ENCODE measurements around the gene GPHA2.

Gene GPHA2

DNA sequence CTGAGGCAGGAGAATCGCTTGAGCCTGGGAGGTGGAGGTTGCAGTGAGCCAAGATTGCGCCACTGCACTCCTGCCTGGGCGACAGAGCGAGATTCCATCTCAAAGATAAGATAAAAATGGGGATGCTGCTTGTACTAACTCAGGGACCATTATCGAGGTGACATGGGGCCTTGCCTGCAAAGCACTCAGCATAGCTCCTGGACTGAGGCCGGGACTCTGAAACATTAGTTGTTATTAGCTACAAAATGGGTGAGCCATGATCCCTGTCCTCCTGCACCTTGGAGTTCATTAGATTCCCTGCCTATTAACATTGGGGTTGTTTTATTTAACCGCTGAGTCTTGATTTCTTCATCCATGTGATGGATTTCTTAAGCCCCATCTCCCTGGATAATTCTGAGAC is 6.1 kb downstream of the GPHA2 start:
- DNase-seq, result no peak

DNA sequence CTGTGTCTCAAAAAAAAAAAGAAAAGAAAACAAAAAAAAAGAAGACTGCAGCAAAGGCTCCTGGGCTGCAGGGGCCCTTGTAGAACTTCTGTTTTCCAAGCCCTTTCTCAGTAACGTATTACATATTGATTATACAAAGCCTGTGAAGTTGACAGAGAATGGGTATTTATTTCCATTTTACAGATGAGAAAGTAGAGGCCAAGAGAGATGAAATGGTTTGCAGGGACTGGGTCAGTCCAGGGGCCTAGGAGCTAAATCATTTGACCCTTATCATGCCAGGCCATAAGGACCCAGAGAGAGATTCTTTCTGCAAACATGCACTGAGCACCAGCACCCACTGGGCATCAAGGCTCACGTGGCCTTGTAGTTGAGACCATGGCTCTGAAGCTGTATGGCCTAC is 6.7 kb downstream of the GPHA2 start:
- no peak for DNase-seq

DNA sequence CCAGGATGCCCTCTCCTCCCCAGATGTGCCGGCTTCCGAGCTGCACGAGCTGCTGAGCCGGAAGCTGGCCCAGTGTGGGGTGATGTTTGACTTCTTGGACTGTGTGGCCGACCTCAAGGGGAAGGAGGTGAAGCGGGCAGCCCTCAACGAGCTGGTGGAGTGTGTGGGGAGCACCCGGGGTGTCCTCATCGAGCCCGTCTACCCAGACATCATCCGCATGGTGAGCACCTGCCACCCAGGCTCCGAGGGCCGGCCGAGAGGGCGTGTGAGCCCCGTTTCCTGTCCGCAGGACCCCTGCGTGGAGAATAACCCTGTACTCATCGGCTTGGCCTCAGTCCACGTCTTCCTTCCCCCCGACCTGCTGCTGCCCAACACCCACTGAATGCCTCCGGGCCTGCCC is 9.0 kb downstream of the GPHA2 start:
- no peak for DNase-seq

DNA sequence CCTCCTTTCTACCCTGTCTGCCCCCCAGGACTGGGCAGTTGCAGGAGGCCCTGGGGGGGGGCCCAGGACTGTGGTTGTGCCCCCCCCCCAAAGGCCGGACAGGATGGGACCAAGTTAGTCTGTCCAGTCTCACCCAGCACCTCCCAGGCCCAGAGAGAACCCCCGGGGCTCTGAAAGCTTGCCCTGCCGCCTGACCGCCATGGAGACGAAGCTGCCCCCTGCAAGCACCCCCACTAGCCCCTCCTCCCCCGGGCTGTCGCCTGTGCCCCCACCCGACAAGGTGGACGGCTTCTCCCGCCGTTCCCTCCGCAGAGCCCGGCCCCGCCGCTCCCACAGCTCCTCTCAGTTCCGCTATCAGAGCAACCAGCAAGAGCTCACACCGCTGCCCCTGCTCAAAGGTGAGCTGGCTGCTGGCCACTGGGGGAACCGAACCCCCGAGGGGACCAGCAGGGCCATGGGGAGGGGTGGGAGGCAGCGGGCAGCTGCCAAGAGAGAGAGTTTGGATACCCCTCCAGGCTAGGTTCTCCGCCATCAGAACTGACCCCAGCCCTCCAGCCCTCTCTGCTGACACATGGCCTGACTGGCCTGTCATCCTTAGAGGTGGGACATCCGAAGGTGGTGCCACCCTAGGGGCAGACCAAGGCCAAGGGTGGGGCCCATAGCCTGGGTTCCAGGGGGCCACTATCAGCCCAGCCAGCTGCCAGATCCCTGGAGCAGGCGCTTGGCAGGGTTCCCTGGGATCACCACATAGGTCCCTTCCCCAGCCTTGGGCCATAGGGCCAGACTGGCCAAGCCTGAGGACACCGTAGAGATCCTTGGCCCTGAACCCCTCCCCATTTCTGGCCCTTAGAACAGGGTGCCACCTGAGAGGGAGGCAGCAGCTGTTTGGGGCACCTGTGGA is 9.9 kb downstream of the GPHA2 start:
- DNase-seq, result no peak

DNA sequence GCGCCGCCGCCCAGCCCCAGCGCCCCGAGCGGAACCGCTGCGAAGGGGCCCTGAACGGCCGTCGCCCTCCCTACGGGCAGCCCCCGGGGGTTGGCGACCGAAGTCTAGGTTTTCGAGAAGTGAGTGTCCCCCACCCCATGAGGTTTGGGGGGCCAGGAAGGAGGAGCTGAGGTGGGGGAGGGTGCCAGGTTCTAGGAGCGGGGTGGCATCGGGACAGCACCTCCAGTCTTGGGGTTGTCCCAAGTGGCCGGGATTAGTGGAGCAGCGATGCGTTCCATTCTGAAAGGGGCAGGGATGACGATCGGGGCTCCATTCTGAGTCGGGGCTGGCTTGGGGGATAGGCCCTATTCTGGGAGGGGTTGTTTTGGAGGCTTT is 10.8 kb downstream of the GPHA2 start:
- no peak for DNase-seq

DNA sequence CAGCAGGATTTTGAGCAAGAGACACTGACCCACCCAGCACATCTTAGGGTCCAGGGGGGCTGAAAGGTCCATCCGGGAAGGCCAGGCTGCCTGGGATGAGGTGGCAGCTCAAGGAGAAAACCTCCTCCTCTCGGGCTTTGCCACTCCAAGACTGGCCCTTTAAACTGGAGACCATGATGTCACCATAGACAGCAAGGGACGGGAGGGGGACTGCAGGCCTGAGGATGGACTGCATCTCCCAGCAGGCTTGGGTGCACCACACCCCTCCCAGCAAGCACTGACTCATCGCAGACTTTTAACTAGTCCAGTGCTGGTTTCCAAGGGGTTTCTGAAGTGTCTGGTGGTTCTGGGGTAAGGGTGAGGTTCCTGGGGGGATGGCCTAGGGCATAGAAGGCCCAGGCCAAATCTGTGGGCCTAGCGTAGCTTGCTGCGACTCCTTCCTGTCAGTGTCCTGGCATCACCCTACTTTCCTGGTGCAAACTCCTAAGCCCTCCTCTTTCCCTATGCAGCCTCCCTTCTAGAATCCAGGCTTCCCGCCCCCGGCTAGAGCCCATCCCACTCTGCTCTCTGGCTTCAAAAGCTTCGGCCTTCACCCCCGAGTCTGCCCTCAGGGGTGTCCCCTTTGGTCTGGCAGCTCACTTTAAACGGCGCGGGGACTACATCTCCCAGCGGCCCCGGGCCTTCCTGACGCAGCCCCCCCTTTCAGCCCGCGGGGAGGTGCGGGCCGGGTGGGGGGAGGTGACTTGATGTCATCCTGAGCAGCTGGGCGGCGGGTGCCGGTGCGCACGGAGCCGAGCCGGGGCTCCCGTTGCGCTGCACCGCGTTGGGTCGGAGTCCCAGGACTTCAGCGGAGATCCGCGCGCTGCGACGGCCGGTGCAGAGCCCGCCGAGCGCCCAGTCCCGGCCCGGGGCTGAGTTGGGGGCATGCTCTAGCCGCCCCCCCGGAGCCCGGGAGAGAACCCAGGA is 11.5 kb downstream of the GPHA2 start, which contains the start of gene PPP2R5B:
Gene PPP2R5B (plus strand): TSS at position 746 of the 966 bp plus-strand sequence. CDS start 1,046 bp downstream, outside the sequence.
- peak; percentile 91 for DNase-seq

DNA sequence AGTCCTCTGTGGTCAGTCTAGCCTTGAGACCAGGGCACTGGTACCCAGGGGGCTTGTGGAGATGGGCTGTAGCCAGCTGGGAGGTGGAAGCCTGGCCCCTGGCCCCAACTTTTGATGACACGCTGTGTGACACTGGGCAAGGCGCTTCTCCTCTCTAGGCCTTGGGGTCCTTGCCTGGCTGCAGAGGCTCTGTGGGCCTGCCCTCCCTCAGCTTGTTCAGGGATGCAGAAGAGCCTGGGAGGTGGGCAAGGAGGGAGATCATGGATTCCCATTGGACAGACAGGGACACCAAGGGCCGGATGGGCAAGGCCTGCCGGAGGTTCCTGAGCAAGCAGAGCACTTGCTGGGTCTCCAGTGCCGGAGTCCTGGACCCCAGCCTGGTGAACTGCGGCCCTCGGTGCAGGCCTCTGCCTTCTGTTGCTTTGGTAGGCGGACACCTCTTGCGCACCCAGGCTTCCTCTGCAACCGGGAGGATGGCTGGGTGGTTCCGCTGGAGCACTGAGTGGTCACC is 12.5 kb downstream of the GPHA2 start:
- DNase-seq, result no peak

DNA sequence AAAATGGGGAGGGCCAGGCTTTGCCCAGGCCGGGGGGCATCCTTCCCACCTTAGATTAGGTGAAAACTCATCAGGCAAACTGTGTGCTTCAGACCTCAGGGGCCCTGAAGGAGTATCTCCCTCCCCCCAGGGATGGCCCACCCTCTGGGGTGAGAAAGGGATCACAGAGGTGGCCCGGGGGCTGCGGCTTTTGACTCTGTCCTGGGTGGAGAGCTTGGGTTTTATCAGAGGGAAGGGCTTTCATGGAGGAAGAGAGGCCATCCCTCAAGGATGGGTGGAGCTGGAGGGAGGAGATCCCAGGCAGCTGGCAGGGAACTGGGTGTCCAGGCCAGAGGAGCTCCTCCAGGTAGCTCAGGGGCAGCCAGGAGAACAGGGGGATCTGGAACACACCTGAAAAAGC is 14.3 kb downstream of the GPHA2 start:
- no peak for DNase-seq

DNA sequence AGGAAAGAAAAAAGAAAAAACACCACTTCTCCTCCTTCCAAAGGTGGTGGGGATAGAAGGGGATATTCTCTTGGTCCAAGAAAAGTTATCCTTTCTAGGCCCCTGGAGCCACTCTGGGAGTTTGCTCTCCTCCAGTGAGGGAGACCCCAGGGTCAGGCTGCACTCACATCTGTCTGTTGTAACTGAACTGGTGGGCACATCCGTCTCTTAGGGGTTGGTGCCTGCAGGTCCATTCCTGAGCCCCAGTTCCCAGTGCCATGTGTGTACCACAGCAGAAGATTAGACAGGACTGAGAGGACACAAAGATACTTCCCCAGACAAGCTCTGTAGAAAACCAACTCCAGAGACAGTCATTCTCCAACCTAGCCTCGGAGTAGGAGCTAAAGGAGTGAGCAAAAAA is 15.6 kb downstream of the GPHA2 start:
- DNase-seq, result no peak

DNA sequence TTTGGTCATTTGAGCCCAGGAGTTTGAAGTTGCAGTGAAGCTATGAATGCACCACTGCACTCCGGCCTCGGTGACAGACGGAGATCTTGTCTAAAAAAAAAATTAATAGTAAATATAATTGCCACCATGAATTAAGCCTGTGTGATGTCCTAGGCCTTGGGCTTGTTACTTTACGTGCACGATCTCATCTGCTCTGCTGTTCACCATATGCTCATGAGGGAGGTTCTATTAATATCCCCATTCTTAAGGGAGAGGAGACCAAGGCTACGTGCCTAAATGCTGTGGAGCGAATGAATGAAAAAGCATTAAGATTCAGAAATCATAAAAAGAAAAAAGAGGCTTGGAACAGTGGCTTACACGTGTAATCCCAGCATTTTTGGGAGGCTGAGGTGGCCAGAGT is 16.1 kb downstream of the GPHA2 start:
- DNase-seq, result no peak

DNA sequence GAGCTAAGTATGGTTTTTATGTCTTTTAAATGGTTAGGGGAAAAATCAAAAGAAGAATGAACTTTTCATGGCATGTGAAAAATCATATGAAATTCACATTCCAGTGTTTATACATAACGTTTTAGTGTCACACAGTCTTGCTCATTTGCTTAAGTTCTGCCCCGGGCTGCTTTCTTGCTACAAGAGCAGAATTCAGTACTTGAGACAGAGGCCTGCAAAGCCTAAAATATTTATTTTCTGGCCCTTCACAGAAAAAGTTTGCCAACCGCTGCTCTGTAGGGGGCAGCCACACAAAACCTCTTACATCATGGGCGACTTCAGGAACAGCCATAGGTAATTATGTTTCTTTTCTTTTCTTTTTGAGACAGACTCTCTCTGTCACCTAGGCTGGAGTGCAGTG is 17.7 kb downstream of the GPHA2 start:
- DNase-seq, result no peak

DNA sequence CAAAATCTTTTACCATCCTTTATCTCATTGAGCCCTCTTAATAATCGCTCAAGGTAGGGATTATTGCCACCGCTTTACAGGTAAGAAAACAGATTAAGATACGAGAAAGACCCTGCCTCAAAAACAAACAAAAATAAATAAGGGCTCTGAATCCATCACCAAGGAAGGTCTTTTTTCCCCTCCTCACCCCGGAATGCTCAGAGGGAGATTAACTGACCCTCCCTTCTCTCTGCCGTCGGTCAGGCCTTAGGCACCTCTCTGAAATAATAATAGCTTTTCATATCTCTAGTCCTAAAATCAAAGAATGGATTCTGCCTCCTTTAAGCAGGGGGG is 18.1 kb downstream of the GPHA2 start:
- DNase-seq, result no peak

DNA sequence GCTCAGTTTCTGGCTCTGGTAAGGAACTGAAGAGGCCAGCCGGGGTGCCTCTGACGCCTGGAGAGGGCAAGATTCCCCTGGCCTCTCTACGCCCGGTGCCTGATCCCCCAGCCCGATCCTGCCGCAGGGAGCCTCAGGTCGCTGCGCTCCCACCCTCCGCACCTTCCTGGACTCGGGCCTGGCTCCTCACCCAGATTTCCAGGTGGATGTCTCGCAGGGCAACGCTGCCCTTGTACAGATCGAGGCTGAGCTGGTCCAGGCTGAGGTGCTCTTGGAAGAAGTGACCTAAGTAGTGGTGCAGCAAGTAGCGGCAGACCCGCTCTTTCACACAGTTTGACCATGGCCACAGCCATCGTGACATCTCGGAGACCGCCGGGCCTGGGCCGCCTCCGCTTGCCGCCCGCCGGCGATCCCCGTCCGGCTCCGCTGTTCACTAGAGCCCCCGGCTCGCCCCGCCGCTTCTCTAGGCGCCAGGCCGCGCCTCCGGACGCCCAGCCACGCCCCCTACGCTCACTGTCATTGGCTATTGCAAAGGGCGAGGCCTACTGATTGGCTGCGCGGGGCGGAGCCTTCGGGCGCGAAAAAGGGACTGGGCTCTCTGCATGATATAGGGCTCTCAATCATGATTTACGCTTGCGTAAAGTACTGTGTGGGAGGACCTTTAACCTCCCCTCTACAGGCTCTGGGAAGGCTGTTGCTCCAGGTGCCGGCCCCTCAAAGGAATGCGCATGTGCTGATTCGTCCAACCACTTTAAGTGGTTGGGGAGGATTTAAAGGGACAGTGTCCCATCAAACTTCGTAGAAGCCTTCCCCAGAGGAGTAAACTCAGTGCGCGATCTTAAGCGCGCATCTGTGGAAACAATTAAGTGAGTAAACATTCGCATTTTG is 18.7 kb downstream of the GPHA2 start, which contains the start of gene ATG2A:
Gene ATG2A (minus strand): TSS at position 435 of the 888 bp plus-strand sequence. CDS start 74 bp downstream, at position 361.
- DNase-seq, result peak; percentile 99

DNA sequence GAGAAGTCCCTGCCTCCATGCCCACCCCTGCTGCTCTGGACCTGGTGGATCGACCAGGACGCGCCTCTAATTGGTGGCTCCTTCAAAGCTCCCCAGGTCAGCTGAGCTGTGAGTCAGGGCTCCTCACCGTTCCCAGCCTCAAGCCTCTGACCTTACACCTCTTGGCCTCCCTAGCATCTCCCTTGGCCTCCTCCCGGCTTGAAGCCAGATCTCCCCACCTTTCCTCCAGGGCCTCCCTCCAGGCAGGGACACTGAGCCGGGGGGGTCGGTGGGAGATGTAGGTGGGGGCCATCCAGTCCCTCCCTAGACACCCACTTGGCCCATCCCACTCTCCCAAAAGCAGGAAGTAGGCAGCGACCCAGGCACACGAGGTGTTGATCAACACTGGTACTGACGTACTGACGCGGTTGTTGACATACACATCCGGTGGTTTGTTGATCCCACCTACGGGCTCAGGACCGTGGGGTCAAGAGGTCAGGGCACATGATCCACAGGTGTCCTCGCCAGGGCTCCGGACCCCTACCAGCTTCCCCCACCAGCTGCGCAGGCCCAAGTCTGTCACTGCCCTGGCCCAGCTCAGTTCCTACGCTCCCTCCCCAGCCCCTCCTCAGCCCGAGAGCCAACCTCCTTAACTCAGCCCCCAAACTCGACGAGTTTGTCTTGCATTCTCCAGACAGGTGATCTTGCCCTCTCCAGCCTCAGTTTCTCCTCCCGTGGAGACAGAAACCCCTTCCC is 19.5 kb downstream of the GPHA2 start:
- DNase-seq, result peak; percentile 67

DNA sequence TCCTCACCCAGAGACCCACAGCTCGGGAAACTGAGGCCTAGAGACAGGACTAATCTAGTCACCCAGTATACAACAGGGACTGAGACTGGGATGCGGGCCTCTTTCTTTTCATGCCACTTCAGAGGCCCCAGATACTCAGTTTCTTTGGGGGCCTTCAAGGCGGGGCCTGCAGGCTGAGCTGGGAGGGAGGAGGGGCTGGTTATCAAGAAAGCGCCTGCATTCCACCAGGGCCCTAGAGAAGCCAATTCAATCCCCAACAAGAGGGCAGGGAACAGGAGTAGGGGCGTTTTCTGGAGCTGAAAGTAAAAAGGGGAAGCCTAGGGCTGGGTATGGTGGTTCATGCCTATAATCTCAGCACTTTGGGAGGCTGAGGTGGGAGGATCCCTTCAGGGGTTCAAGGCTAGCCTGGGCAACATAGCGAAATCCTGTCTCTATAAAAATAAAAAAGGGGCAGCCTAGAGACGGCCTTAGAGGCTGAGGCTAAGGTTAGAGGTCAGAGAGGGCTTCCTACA is 20.3 kb downstream of the GPHA2 start:
- no peak for DNase-seq

DNA sequence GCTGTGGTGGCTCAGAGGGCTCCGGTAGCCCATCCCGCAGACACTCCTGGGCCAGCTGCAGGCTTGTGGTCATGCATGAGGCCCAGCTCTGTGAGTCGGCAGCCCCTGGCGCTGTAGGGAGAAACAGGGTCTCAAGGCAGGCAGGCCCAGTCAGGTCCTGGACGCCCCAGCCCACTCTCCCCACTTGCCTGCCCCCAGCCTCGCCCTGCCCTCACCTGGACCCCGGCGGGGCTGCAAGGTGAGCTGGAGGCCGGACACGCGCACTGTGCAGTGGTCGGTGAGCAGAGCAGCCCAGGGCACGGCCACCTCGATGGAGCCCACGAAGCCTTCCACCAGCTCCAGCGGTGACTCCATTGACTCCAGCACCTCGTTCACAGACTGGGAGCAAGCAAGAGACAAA is 21.6 kb downstream of the GPHA2 start:
- DNase-seq, result no peak

DNA sequence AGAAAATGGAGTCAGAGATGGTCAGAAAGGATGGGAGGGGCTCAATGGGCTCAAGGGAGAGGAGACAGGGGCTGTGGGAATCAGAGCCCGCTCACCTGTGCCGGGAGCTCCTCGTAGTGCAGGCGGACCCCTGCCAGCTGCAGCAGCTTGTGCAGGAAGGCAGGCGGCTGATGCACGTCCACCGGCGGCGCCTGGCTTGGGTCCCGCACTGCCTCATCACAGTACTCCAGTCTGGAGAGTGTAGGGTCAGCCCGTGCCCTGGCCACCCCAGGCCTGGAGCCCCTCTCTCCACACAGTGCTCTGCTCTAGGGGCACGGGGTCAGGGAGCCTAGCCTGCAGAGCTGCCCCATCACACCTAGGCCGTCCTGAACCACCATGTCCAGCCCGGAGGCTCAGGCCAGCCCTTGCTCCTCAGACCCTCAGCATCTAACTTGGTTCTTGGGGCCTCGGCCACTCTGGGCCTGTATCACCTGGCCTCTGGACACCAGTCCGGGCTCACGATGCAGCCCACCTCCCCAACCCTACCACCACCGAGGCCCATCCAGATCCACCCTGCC is 22.4 kb downstream of the GPHA2 start:
- no peak for DNase-seq

DNA sequence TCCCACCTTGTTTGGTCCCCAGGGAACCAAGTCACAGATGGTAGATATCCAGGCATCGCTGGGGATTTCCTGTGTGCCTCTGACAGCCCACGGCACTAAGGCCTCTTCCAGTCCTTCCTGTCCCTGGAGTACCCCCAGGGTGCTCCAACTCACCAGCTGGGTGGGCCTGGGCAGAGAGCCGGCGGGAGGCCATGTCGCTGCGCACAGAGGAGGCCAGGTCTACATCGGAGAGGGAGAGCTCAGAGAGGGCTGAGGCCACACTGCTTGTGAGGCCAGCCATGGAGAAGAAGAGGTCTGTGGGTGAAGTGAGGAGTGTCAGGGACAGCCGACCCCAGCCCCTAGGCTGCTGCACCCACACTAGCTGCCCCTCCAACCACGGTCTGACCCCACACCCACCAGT is 24.0 kb downstream of the GPHA2 start:
- no peak for DNase-seq

DNA sequence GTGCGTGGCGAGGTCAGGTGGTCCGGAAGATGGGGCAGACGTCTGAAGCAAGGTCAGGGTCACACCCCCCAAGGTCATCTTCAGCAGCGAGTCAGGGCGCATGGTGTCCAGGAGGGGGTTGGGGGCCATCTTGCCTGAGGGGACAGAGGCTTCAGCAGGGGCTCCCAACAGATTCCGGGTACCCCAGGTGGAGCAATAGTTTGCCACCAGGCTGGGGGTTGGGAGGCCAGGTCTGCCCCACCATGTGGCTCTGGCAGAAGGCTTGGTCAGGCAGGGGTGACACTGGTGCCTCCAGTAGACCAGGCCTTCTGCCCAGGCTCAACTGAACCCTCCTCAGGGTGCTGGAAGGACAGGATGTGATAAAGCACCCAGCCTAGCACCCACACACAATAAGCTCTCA is 24.6 kb downstream of the GPHA2 start:
- no peak for DNase-seq

DNA sequence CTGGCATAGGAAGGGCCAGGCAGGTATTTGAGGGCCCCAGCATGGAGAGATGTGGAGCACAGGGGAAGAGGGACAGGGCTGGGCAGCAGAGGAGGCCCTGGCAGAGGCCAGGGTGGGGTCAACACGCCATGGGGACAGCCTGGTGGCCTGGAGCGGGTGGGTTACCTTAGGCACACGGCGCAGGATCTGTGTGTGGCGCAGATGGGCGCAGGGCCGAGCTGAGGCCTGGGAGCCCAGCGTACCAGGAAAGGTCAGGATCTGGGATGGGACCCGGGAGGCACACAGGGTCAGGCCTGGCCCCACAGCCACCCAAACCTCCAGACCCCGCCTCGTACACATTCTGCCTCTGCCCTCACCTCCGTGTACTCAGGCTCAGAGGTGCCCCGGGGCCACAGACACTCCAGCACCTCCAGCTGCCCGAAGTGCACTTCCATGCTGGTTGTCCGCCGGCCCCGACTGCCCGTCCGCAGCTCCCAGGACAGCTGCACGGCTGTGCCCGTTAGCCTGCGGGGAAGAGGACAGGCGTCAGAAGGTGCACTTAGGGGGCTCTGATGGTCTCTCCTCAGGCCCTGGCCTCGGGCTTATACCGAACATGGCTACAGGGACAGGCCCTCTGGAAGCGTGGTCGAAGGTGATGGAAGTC is 25.1 kb downstream of the GPHA2 start:
- no peak for DNase-seq

All from CD4-positive, alpha-beta T cell treated with Interleukin-12 subunit alpha and Interleukin-12 subunit beta, for 1 hour (primary cell).